Gastrocnemius medialis (tissue), 4 donors: ENCODE data around the gene NT5C1A. TPM values are rescaled to one million over a fixed set of nuclear protein-coding genes. Genes with fewer than 3 reads are reported as not detected.
A peak's percentile ranks its signal among the peaks of the same experiment; 100 is the strongest.

Source experiments
- ATAC-seq, 2 donors: fragments of 150-250 bp; one replicate each; pipeline ENCODE4 v1.9.1; 2016
- DNase-seq, 2 donors: peaks; one replicate each; pipeline ENCODE4 v3.0.0-alpha.2; 2019
- H3K27ac ChIP-seq, 4 donors: fragments of 200-600 bp; sonication (generic); 1 replicate in 1 of 4; 2 replicates in 3 of 4; pipeline ENCODE4 v1.5.1; 2016 to 2018; ENCODE audit warnings: mild to moderate bottlenecking in 2 of 4, moderate library complexity in 1 of 4
- H3K27me3 ChIP-seq, 3 donors: fragments of 200-600 bp; sonication (generic) in 2 of 3; 1 replicate in 1 of 3; 2 replicates in 2 of 3; pipeline versions ENCODE4 v1.5.1 to v1.6.0; 2016 to 2019; ENCODE audit warnings: mild to moderate bottlenecking in 1 of 3, moderate library complexity in 1 of 3
- H3K36me3 ChIP-seq, 2 donors: fragments of 200-600 bp; sonication (generic) in 1 of 2; one replicate each; pipeline ENCODE4 v1.5.1; 2017 to 2018
- H3K4me1 ChIP-seq, 2 donors: fragments of 200-600 bp; sonication (generic) in 1 of 2; one replicate each; pipeline ENCODE4 v1.5.1; 2016 to 2017; ENCODE audit warnings: mild to moderate bottlenecking in 2 of 2
- H3K4me3 ChIP-seq, 4 donors: fragments of 200-600 bp; sonication (generic) in 3 of 4; 1 replicate in 1 of 4; 2 replicates in 3 of 4; pipeline ENCODE4 v1.5.1; 2016 to 2019; ENCODE audit warnings: mild to moderate bottlenecking in 2 of 4
- H3K9me3 ChIP-seq, 3 donors: fragments of 200-600 bp; sonication (generic) in 2 of 3; 1 replicate in 1 of 3; 2 replicates in 2 of 3; pipeline ENCODE4 v1.5.1; 2016 to 2019
- CTCF ChIP-seq, 5 experiments: fragments of 450-650 bp in 3 of 5; fragments of 200-600 bp in 2 of 5; sonication (generic) in 2 of 5; IDR thresholded peaks in 4 of 5; conservative IDR thresholded peaks in 1 of 5; 1 replicate in 4 of 5; 2 replicates in 1 of 5; pipeline ENCODE4 v1.5.1; 2016 to 2019; ENCODE audit warnings: antibody characterized with exemption in 5 of 5, mild to moderate bottlenecking in 3 of 5, moderate library complexity in 3 of 5
- POLR2A ChIP-seq, 2 donors: fragments of 450-650 bp; IDR thresholded peaks; one replicate each; pipeline ENCODE4 v1.6.1; 2017; ENCODE audit warnings: antibody characterized with exemption in 2 of 2, mild to moderate bottlenecking in 2 of 2, moderate library complexity in 2 of 2
- in situ Hi-C, 4 donors: fragments of 200-750 bp; cut with MboI; loops; one replicate each; pipeline versions ENCODE4 v1.15.0 to v1.8.0; 2017; ENCODE audit warnings: low sequenced_read_pairs in 4 of 4
- intact Hi-C: fragments of 100-400 bp; cut with DNase I; formaldehyde crosslinking; loops from one replicate; pipeline ENCODE4 v1.15.1; 2023; ENCODE audit warnings: low total_unique reads
- total RNA-seq, 4 donors: library from RNA; depleted of rRNA; stranded (reverse); fragments of >200 nt; gene quantifications; one replicate each; pipeline versions ENCODE4 v1.1.0 to v1.2.3, GENCODE V29; 2016

NT5C1A gene
- total RNA-seq, 4 donors from 2014 or later: 10.8 to 85.5 (median 59.9) TPM

GRCh38 chr1:39655578-39656268 is 16.2 kb downstream of the NT5C1A start:
- Histone ChIP-seq H3K27me3 (no peaks in the 10 kb centered on the region), H3K4me1 (peaks cover 22 to 32% of the 10 kb centered on the region in 2 donors), H3K36me3 (peaks cover 0 to 12% of the 10 kb centered on the region in 2 donors), H3K4me3 (no peak overlapping the region), H3K9me3 (no peaks in the 10 kb centered on the region), H3K27ac (peak overlapping the region; percentile 38 to 85 (median 78))
- ATAC-seq (no peak), DNase-seq (no peak)
- no peak for TF ChIP-seq CTCF (IDR thresholded peaks at IDR 0.05 in 4 of 5, conservative IDR thresholded peaks at IDR 0.05 in 1 of 5)
- no peak for TF ChIP-seq POLR2A (IDR thresholded peaks at IDR 0.05)
- in situ Hi-C loops (loop anchor here in 2 of 4 donors (10.0 kb wide), 1 partner anchor 51 kb away; no protein-coding TSS in a partner anchor), intact Hi-C loops (no loop called here)

GRCh38 chr1:39654291-39654690 is 17.6 kb downstream of the NT5C1A start:
- Histone ChIP-seq H3K27me3 (no peaks in the 10 kb centered on the region), H3K4me3 (no peak overlapping the region), H3K27ac (peak overlapping the region; percentile 76 to 85 (median 80)), H3K9me3 (no peaks in the 10 kb centered on the region), H3K36me3 (peaks cover 0 to 6% of the 10 kb centered on the region in 2 donors), H3K4me1 (peaks cover 22 to 32% of the 10 kb centered on the region in 2 donors)
- peak; percentile 57 to 82 for DNase-seq
- TF ChIP-seq CTCF (IDR thresholded peaks at IDR 0.05 in 4 of 5, conservative IDR thresholded peaks at IDR 0.05 in 1 of 5): no peak
- no peak for TF ChIP-seq POLR2A (IDR thresholded peaks at IDR 0.05)
- in situ Hi-C loops (loop anchor here (5.0 to 10.0 kb wide), 4 partner anchors 47 to 68 kb away; no protein-coding TSS in a partner anchor), intact Hi-C loops (loop anchor here (1.0 kb wide), 1 partner anchor 40 kb away; no protein-coding TSS in a partner anchor)
- peak; percentile 74 to 75 for ATAC-seq

GRCh38 chr1:39653546-39654031 is 18.3 kb downstream of the NT5C1A start:
- Histone ChIP-seq H3K9me3 (no peaks in the 10 kb centered on the region), H3K36me3 (no peaks in the 10 kb centered on the region), H3K27me3 (no peaks in the 10 kb centered on the region), H3K4me1 (peaks cover 22 to 32% of the 10 kb centered on the region in 2 donors), H3K27ac (peak overlapping the region; percentile 76 to 85 (median 80)), H3K4me3 (no peak overlapping the region)
- in situ Hi-C loops (loop anchor here (5.0 to 10.0 kb wide), 4 partner anchors 46 to 69 kb away; no protein-coding TSS in a partner anchor), intact Hi-C loops (loop anchor here (1.0 kb wide), 4 partner anchors 41 to 77 kb away; partner anchors contain the start of gene PABPC4)
- peak; percentile 94 to 96 (median 96) for TF ChIP-seq CTCF (IDR thresholded peaks at IDR 0.05 in 4 of 5, conservative IDR thresholded peaks at IDR 0.05 in 1 of 5)
- no peak for TF ChIP-seq POLR2A (IDR thresholded peaks at IDR 0.05)
- DNase-seq (peak; percentile 90 to 96), ATAC-seq (peak; percentile 94 to 95)

GRCh38 chr1:39652554-39652953 is 19.4 kb downstream of the NT5C1A start:
- no peak for TF ChIP-seq CTCF (IDR thresholded peaks at IDR 0.05 in 4 of 5, conservative IDR thresholded peaks at IDR 0.05 in 1 of 5)
- Histone ChIP-seq H3K27me3 (no peaks in the 10 kb centered on the region), H3K9me3 (no peaks in the 10 kb centered on the region), H3K27ac (peak overlapping the region; percentile 76 to 85 (median 80)), H3K4me3 (no peak overlapping the region), H3K4me1 (peaks cover 22 to 36% of the 10 kb centered on the region in 2 donors), H3K36me3 (no peaks in the 10 kb centered on the region)
- intact Hi-C loops (no loop called here), in situ Hi-C loops (loop anchor here (5.0 to 10.0 kb wide), 4 partner anchors 45 to 70 kb away; no protein-coding TSS in a partner anchor)
- ATAC-seq: no peak
- no peak for DNase-seq
